Measurements from ENCODE around the gene PTPRN2. TPM values are rescaled to one million over a fixed set of nuclear protein-coding genes. Genes with fewer than 3 reads are reported as not detected.
"Not testable (repeated sequence)": the region's sequence is repeated elsewhere in the genome, so short reads cannot be mapped to it uniquely, and the experiment has no call there.

The PTPRN2 gene
- polyA plus RNA-seq, 3 donors = 6.8 to 7.9 (median 7.2) TPM

GRCh38 chr7:157515342-157516041 lies 1072.1 kb downstream of the PTPRN2 start:
- no peak for DNase-seq (ENCODE audit: low read depth in 3 of 3, low spot score in 2 of 3)

GRCh38 chr7:157514746-157515145 lies 1072.9 kb downstream of the PTPRN2 start:
- no peak for DNase-seq (ENCODE audit: low read depth in 3 of 3, low spot score in 2 of 3)

- DNase-seq (ENCODE audit: low read depth in 3 of 3, low spot score in 2 of 3) = no peak
Measured at GRCh38 chr7:157514306-157514705, 1073.3 kb downstream of the PTPRN2 start.

- no peak for DNase-seq (ENCODE audit: low read depth in 3 of 3, low spot score in 2 of 3)
Measured at GRCh38 chr7:157513682-157514081, 1073.9 kb downstream of the PTPRN2 start.

GRCh38 chr7:157513162-157513621 lies 1074.4 kb downstream of the PTPRN2 start:
- DNase-seq (ENCODE audit: low read depth in 3 of 3, low spot score in 2 of 3) = no peak

- no peak for DNase-seq (ENCODE audit: low read depth in 3 of 3, low spot score in 2 of 3)
Measured at GRCh38 chr7:157509226-157509625, 1078.4 kb downstream of the PTPRN2 start.

- no peak for DNase-seq (ENCODE audit: low read depth in 3 of 3, low spot score in 2 of 3)
Measured at GRCh38 chr7:157508477-157508881, 1079.1 kb downstream of the PTPRN2 start.

GRCh38 chr7:157507987-157508386 lies 1079.6 kb downstream of the PTPRN2 start:
- DNase-seq (ENCODE audit: low read depth in 3 of 3, low spot score in 2 of 3) = no peak

GRCh38 chr7:157506268-157506667 lies 1081.4 kb downstream of the PTPRN2 start:
- DNase-seq (ENCODE audit: low read depth in 3 of 3, low spot score in 2 of 3) = no peak

GRCh38 chr7:157505646-157506045 lies 1082.0 kb downstream of the PTPRN2 start:
- no peak for DNase-seq (ENCODE audit: low read depth in 3 of 3, low spot score in 2 of 3)

GRCh38 chr7:157503229-157503628 lies 1084.4 kb downstream of the PTPRN2 start:
- DNase-seq (ENCODE audit: low read depth in 3 of 3, low spot score in 2 of 3) = no peak

GRCh38 chr7:157502701-157503111 lies 1084.9 kb downstream of the PTPRN2 start:
- DNase-seq (ENCODE audit: low read depth in 3 of 3, low spot score in 2 of 3) = no peak

GRCh38 chr7:157501581-157501980 lies 1086.0 kb downstream of the PTPRN2 start:
- no peak for DNase-seq (ENCODE audit: low read depth in 3 of 3, low spot score in 2 of 3)

- DNase-seq (ENCODE audit: low read depth in 3 of 3, low spot score in 2 of 3) = not testable (repeated sequence)
Measured at GRCh38 chr7:157500989-157501540, 1086.6 kb downstream of the PTPRN2 start.

- no peak for DNase-seq (ENCODE audit: low read depth in 3 of 3, low spot score in 2 of 3)
Measured at GRCh38 chr7:157500171-157500960, 1087.3 kb downstream of the PTPRN2 start.

- no peak for DNase-seq (ENCODE audit: low read depth in 3 of 3, low spot score in 2 of 3)
Measured at GRCh38 chr7:157499835-157500153, 1087.8 kb downstream of the PTPRN2 start.

GRCh38 chr7:157499121-157499834 lies 1088.3 kb downstream of the PTPRN2 start:
- no peak for DNase-seq (ENCODE audit: low read depth in 3 of 3, low spot score in 2 of 3)

- no peak for DNase-seq (ENCODE audit: low read depth in 3 of 3, low spot score in 2 of 3)
Measured at GRCh38 chr7:157498657-157499056, 1089.0 kb downstream of the PTPRN2 start.

- no peak for DNase-seq (ENCODE audit: low read depth in 3 of 3, low spot score in 2 of 3)
Measured at GRCh38 chr7:157497744-157498651, 1089.6 kb downstream of the PTPRN2 start.

- DNase-seq (ENCODE audit: low read depth in 3 of 3, low spot score in 2 of 3) = no peak
Measured at GRCh38 chr7:157497367-157497743, 1090.3 kb downstream of the PTPRN2 start.

All from right renal cortex interstitium (tissue), 3 donors.